GM21737 (cell line): ENCODE measurements around the gene RNF8.
A peak's percentile ranks its signal among the peaks of the same experiment; 100 is the strongest.
"Not testable (repeated sequence)": the region's sequence is repeated elsewhere in the genome, so short reads cannot be mapped to it uniquely, and the experiment has no call there.

Experiments used
- ATAC-seq: cut with Tn5 transposase; IDR thresholded peaks from one replicate; pipeline ENCODE4 v1.9.1; 2021; ENCODE audit warnings: mild to moderate bottlenecking, moderate library complexity; ENCODE audit not compliant: unreplicated experiment

RNF8 gene

GRCh38 chr6:37353761-37354525 is at the start of gene RNF8:
Gene RNF8 (plus strand): TSS chr6:37353983. CDS start chr6:37354165, 182 bp downstream.
- ATAC-seq: peak; percentile 91

- ATAC-seq: no peak
Measured at GRCh38 chr6:37304766-37305165, 49.0 kb upstream of the RNF8 start.

- ATAC-seq: no peak
Measured at GRCh38 chr6:37305841-37306425, 47.9 kb upstream of the RNF8 start.

GRCh38 chr6:37306624-37307222 is 47.1 kb upstream of the RNF8 start:
- no peak for ATAC-seq

GRCh38 chr6:37307484-37307883 is 46.3 kb upstream of the RNF8 start:
- ATAC-seq: not testable (repeated sequence)

- ATAC-seq: no peak
Measured at GRCh38 chr6:37308069-37308815, 45.5 kb upstream of the RNF8 start.

- ATAC-seq: no peak
Measured at GRCh38 chr6:37309046-37309445, 44.7 kb upstream of the RNF8 start.

GRCh38 chr6:37309692-37310091 is 44.1 kb upstream of the RNF8 start:
- no peak for ATAC-seq

- no peak for ATAC-seq
Measured at GRCh38 chr6:37310966-37311365, 42.8 kb upstream of the RNF8 start.

- no peak for ATAC-seq
Measured at GRCh38 chr6:37311741-37312473, 41.9 kb upstream of the RNF8 start.

- no peak for ATAC-seq
Measured at GRCh38 chr6:37313723-37314486, 39.9 kb upstream of the RNF8 start.

- ATAC-seq: no peak
Measured at GRCh38 chr6:37314487-37315156, 39.2 kb upstream of the RNF8 start.

- ATAC-seq: no peak
Measured at GRCh38 chr6:37315157-37315515, 38.6 kb upstream of the RNF8 start.

GRCh38 chr6:37316071-37316470 is 37.7 kb upstream of the RNF8 start:
- no peak for ATAC-seq

GRCh38 chr6:37317312-37318038 is 36.3 kb upstream of the RNF8 start:
- ATAC-seq: no peak

GRCh38 chr6:37319156-37319555 is 34.6 kb upstream of the RNF8 start:
- no peak for ATAC-seq

GRCh38 chr6:37319856-37320480 is 33.8 kb upstream of the RNF8 start:
- ATAC-seq: no peak

- ATAC-seq: no peak
Measured at GRCh38 chr6:37320646-37321045, 33.1 kb upstream of the RNF8 start.
